HG02870 (cell line): Measurements from ENCODE around the gene MARCHF4.

Experiments used
- ATAC-seq: cut with Tn5 transposase; IDR thresholded peaks from one replicate; pipeline ENCODE4 v1.9.1; 2021; ENCODE audit warnings: mild to moderate bottlenecking, moderate library complexity; ENCODE audit not compliant: unreplicated experiment

Gene MARCHF4

GRCh38 chr2:216371721-216372702 lies at the start of gene MARCHF4:
TSS of gene MARCHF4 (minus strand) at chr2:216372483. CDS start at chr2:216370260, 2,223 bp downstream.
- no peak for ATAC-seq

- no peak for ATAC-seq
Measured at GRCh38 chr2:216420367-216421101, 48.3 kb upstream of the MARCHF4 start.

GRCh38 chr2:216418981-216419380 lies 46.7 kb upstream of the MARCHF4 start:
- no peak for ATAC-seq

GRCh38 chr2:216416571-216417307 lies 44.5 kb upstream of the MARCHF4 start:
- ATAC-seq = no peak

- no peak for ATAC-seq
Measured at GRCh38 chr2:216415541-216415940, 43.3 kb upstream of the MARCHF4 start.

GRCh38 chr2:216414772-216415319 lies 42.6 kb upstream of the MARCHF4 start:
- ATAC-seq = no peak

GRCh38 chr2:216413882-216414281 lies 41.6 kb upstream of the MARCHF4 start:
- ATAC-seq = no peak

GRCh38 chr2:216412022-216412999 lies 40.0 kb upstream of the MARCHF4 start, which contains the start of gene SMARCAL1:
TSS of gene SMARCAL1 (plus strand) at chr2:216412484. CDS start at chr2:216414705, 2,221 bp downstream.
- peak; percentile 92 for ATAC-seq

- ATAC-seq = no peak
Measured at GRCh38 chr2:216410550-216410949, 38.3 kb upstream of the MARCHF4 start.

GRCh38 chr2:216408426-216409290 lies 36.4 kb upstream of the MARCHF4 start:
- ATAC-seq = no peak

GRCh38 chr2:216406826-216407225 lies 34.5 kb upstream of the MARCHF4 start:
- no peak for ATAC-seq

GRCh38 chr2:216405588-216405987 lies 33.3 kb upstream of the MARCHF4 start:
- ATAC-seq = no peak

GRCh38 chr2:216404010-216404618 lies 31.8 kb upstream of the MARCHF4 start:
- ATAC-seq = peak; percentile 53

GRCh38 chr2:216402751-216403150 lies 30.5 kb upstream of the MARCHF4 start:
- no peak for ATAC-seq

GRCh38 chr2:216399621-216400020 lies 27.3 kb upstream of the MARCHF4 start:
- ATAC-seq = no peak

- no peak for ATAC-seq
Measured at GRCh38 chr2:216394881-216395280, 22.6 kb upstream of the MARCHF4 start.

GRCh38 chr2:216392945-216393840 lies 20.9 kb upstream of the MARCHF4 start:
- no peak for ATAC-seq
